HG03442 (cell line): ENCODE results near the gene BRD3OS.
"Not testable (repeated sequence)": the region's sequence is repeated elsewhere in the genome, so short reads cannot be mapped to it uniquely, and the experiment has no call there.

Experiments used
- ATAC-seq: cut with Tn5 transposase; IDR thresholded peaks from one replicate; pipeline ENCODE4 v1.9.1; 2021; ENCODE audit warnings: mild to moderate bottlenecking, moderate library complexity; ENCODE audit not compliant: unreplicated experiment

The BRD3OS gene

GRCh38 chr9:134061688-134062371, 36.5 kb downstream of the BRD3OS start:
- no peak for ATAC-seq

- no peak for ATAC-seq
Measured at GRCh38 chr9:134062461-134063087, 37.3 kb downstream of the BRD3OS start.

- ATAC-seq = no peak
Measured at GRCh38 chr9:134063088-134063570, 37.8 kb downstream of the BRD3OS start.

- no peak for ATAC-seq
Measured at GRCh38 chr9:134063571-134064450, 38.5 kb downstream of the BRD3OS start.

- ATAC-seq = no peak
Measured at GRCh38 chr9:134064711-134065110, 39.4 kb downstream of the BRD3OS start.

GRCh38 chr9:134065612-134066419, 40.5 kb downstream of the BRD3OS start:
- no peak for ATAC-seq

GRCh38 chr9:134066526-134066912, 41.2 kb downstream of the BRD3OS start:
- no peak for ATAC-seq

- ATAC-seq = peak; percentile 3
Measured at GRCh38 chr9:134066913-134067851, 41.9 kb downstream of the BRD3OS start.

- peak; percentile 75 for ATAC-seq
Measured at GRCh38 chr9:134067904-134068743, 42.8 kb downstream of the BRD3OS start, which contains the start of gene BRD3. TSS of gene BRD3 (minus strand) at chr9:134068026. CDS start at chr9:134053477, 14,549 bp downstream.

GRCh38 chr9:134068744-134069479, 43.6 kb downstream of the BRD3OS start:
- ATAC-seq = no peak

- ATAC-seq = no peak
Measured at GRCh38 chr9:134069480-134070399, 44.5 kb downstream of the BRD3OS start.

- no peak for ATAC-seq
Measured at GRCh38 chr9:134071149-134071548, 45.9 kb downstream of the BRD3OS start.

- ATAC-seq = not testable (repeated sequence)
Measured at GRCh38 chr9:134072683-134073082, 47.4 kb downstream of the BRD3OS start.

GRCh38 chr9:134073500-134073899, 48.2 kb downstream of the BRD3OS start:
- no peak for ATAC-seq

- ATAC-seq = not testable (repeated sequence)
Measured at GRCh38 chr9:134075689-134076088, 50.4 kb downstream of the BRD3OS start.

GRCh38 chr9:134076644-134077043, 51.4 kb downstream of the BRD3OS start:
- no peak for ATAC-seq
